K562 (cell line): Measurements from ENCODE around the gene COQ9.

Experiments used
- EZH2 ChIP-seq: IDR thresholded peaks from 2 replicates; pipeline ENCODE4 v1.6.1; 2012; ENCODE audit warnings: low read depth, mild to moderate bottlenecking, inconsistent platforms, low read length, borderline replicate concordance
- MEF2D ChIP-seq: conservative IDR thresholded peaks from 2 replicates; pipeline ENCODE4 v1.6.1; 2016; ENCODE audit warnings: low read depth, missing genetic modification characterization, missing compliant biosample characterization
- ZNF431 ChIP-seq: sonication (generic); formaldehyde crosslinking; IDR thresholded peaks from 2 replicates; pipeline ENCODE4 v1.8.0; 2022; ENCODE audit warnings: mild to moderate bottlenecking, missing genetic modification reagents
- TF ChIP-seq, protein P1 (sequence below): fragments of 450-650 bp; IDR thresholded peaks from 2 replicates; pipeline ENCODE4 v1.6.1; 2017; ENCODE audit warnings: antibody characterized with exemption

DNA sequence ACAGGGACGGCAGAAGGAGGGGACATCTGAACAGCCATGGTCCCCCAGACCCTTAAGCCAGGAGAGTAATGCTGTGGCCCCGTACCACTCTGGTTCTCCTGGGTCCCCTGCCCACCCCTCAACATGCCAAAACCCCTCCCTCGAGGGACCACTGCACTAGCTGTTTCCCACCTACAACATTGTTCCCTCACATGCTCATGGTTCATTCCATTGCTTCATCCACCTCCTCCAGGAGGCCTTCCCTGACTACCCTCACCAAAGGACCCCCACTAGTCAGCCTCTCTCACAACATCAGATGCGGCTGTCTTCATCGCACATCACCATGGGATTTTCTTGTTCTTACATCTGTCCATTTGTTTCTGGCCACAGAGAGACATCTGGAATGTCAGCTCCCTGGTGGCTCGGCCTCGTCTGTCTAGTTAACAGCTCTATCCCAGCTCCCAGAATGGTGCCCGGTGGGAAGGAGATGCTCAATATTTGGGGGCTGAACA is 37.3 kb downstream of the COQ9 start:
- TF ChIP-seq MEF2D (no peak), ZNF431 (CRISPR knock-in tag) (no peak), EZH2 (no peak)
- TF ChIP-seq, protein P1, sequence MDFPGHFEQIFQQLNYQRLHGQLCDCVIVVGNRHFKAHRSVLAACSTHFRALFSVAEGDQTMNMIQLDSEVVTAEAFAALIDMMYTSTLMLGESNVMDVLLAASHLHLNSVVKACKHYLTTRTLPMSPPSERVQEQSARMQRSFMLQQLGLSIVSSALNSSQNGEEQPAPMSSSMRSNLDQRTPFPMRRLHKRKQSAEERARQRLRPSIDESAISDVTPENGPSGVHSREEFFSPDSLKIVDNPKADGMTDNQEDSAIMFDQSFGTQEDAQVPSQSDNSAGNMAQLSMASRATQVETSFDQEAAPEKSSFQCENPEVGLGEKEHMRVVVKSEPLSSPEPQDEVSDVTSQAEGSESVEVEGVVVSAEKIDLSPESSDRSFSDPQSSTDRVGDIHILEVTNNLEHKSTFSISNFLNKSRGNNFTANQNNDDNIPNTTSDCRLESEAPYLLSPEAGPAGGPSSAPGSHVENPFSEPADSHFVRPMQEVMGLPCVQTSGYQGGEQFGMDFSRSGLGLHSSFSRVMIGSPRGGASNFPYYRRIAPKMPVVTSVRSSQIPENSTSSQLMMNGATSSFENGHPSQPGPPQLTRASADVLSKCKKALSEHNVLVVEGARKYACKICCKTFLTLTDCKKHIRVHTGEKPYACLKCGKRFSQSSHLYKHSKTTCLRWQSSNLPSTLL, result no peak
